IPS-18a (cell line): ENCODE measurements around the gene THBS3.
"Not testable (repeated sequence)": the region's sequence is repeated elsewhere in the genome, so short reads cannot be mapped to it uniquely, and the experiment has no call there.

ENCODE experiments used
- H3K27ac ChIP-seq: one replicate; pipeline ENCODE4 v1.5.1; 2013; ENCODE audit warnings: low read length
- H3K27me3 ChIP-seq: one replicate; pipeline ENCODE4 v1.6.1; 2013; ENCODE audit warnings: mild to moderate bottlenecking, low read length; ENCODE audit not compliant: control insufficient read depth, insufficient read depth
- H3K36me3 ChIP-seq: one replicate; pipeline ENCODE4 v1.6.1; 2013; ENCODE audit warnings: low read depth, low read length; ENCODE audit not compliant: control insufficient read depth
- H3K4me1 ChIP-seq: one replicate; pipeline ENCODE4 v1.6.1; 2013; ENCODE audit warnings: low read depth, low read length; ENCODE audit not compliant: control insufficient read depth
- H3K4me3 ChIP-seq: one replicate; pipeline ENCODE4 v1.5.1; 2013; ENCODE audit warnings: low read length
- H3K9ac ChIP-seq: one replicate; pipeline ENCODE4 v1.6.1; 2013; ENCODE audit warnings: mild to moderate bottlenecking, low read length, moderate library complexity
- H3K9me3 ChIP-seq: one replicate; pipeline ENCODE4 v1.6.1; 2013; ENCODE audit warnings: low read depth, low read length; ENCODE audit not compliant: control insufficient read depth

The THBS3 gene

GRCh38 chr1:155202731-155203515, 4.8 kb downstream of the THBS3 start:
- H3K27me3 ChIP-seq, result peaks cover 4% of the 10 kb centered on the region
- H3K4me3 ChIP-seq, result no peak overlapping the region
- no peak overlapping the region for H3K9ac ChIP-seq
- no peaks in the 10 kb centered on the region for H3K9me3 ChIP-seq
- H3K4me1 ChIP-seq, result peaks cover 9% of the 10 kb centered on the region
- H3K27ac ChIP-seq, result no peak overlapping the region
- peaks cover 53% of the 10 kb centered on the region for H3K36me3 ChIP-seq

- Histone ChIP-seq H3K4me3 (no peak overlapping the region), H3K36me3 (peaks cover 61% of the 10 kb centered on the region), H3K27me3 (no peaks in the 10 kb centered on the region), H3K4me1 (peaks cover 7% of the 10 kb centered on the region), H3K9me3 (no peaks in the 10 kb centered on the region), H3K27ac (no peak overlapping the region), H3K9ac (no peak overlapping the region)
Observed at GRCh38 chr1:155202198-155202597, 5.5 kb downstream of the THBS3 start.

- Histone ChIP-seq H3K27me3 (no peaks in the 10 kb centered on the region), H3K9ac (no peak overlapping the region), H3K4me1 (peaks cover 13% of the 10 kb centered on the region), H3K27ac (no peak overlapping the region), H3K4me3 (no peak overlapping the region), H3K36me3 (peaks cover 69% of the 10 kb centered on the region), H3K9me3 (no peaks in the 10 kb centered on the region)
Observed at GRCh38 chr1:155200920-155201319, 6.8 kb downstream of the THBS3 start.

- no peak overlapping the region for H3K27ac ChIP-seq
- H3K9ac ChIP-seq, result no peak overlapping the region
- no peak overlapping the region for H3K4me3 ChIP-seq
- H3K4me1 ChIP-seq, result peaks cover 13% of the 10 kb centered on the region
- no peaks in the 10 kb centered on the region for H3K27me3 ChIP-seq
- peaks cover 69% of the 10 kb centered on the region for H3K36me3 ChIP-seq
- no peaks in the 10 kb centered on the region for H3K9me3 ChIP-seq
Observed at GRCh38 chr1:155199792-155200191, 7.9 kb downstream of the THBS3 start.

DNA sequence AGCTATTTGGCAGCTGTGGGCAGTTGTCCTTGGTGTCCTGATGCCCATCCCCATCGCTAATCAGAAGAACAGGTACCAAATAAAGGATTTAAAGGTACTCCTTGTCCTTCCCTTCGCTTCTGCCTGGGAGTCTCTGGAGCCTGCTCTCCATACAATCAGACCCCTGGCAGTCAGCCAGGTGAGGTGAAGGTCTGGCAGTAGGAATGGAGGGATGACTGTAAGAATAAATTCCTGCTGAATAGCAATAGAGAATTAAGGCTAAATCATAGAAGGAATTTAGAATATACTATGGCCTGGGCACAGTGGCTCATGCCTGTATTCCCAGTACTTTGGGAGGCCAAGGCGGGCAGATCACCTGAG, 9.2 kb downstream of the THBS3 start:
- Histone ChIP-seq H3K36me3 (peaks cover 69% of the 10 kb centered on the region), H3K9ac (no peak overlapping the region), H3K27me3 (no peaks in the 10 kb centered on the region), H3K4me1 (peaks cover 17% of the 10 kb centered on the region), H3K4me3 (no peak overlapping the region), H3K9me3 (no peaks in the 10 kb centered on the region), H3K27ac (no peak overlapping the region)

DNA sequence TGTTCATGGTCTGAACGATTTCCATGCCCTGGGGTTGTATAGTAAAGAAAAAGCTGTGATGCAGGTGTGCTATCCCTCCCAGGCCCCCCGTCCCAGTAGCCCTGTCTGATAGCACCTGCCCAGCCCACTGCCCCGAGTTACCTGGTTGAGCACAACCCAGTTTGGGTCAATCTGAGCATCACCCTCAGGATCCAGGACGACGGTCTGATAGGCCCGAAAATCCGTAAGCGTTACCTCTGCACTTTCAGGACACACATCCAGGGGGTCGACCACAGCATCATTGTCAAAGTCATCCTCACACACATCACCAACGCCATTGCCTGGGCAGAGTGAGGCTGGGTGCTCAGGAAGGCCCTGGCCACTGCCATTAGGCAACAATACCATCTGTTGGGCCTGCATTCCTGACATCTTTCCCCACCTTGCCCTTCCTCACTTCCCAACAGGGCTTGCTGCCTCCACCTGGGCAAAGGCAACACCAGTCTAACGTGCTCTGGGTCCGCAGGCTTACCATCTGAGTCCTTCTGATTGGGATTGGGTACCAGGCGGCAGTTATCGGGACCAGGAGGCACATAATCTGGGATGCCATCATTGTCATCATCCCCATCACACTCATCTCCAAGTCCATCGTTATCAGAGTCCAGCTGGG, 9.7 kb downstream of the THBS3 start:
- no peak overlapping the region for H3K9ac ChIP-seq
- H3K4me1 ChIP-seq, result peaks cover 17% of the 10 kb centered on the region
- H3K9me3 ChIP-seq, result no peaks in the 10 kb centered on the region
- no peaks in the 10 kb centered on the region for H3K27me3 ChIP-seq
- H3K4me3 ChIP-seq, result no peak overlapping the region
- H3K27ac ChIP-seq, result no peak overlapping the region
- H3K36me3 ChIP-seq, result peaks cover 65% of the 10 kb centered on the region

DNA sequence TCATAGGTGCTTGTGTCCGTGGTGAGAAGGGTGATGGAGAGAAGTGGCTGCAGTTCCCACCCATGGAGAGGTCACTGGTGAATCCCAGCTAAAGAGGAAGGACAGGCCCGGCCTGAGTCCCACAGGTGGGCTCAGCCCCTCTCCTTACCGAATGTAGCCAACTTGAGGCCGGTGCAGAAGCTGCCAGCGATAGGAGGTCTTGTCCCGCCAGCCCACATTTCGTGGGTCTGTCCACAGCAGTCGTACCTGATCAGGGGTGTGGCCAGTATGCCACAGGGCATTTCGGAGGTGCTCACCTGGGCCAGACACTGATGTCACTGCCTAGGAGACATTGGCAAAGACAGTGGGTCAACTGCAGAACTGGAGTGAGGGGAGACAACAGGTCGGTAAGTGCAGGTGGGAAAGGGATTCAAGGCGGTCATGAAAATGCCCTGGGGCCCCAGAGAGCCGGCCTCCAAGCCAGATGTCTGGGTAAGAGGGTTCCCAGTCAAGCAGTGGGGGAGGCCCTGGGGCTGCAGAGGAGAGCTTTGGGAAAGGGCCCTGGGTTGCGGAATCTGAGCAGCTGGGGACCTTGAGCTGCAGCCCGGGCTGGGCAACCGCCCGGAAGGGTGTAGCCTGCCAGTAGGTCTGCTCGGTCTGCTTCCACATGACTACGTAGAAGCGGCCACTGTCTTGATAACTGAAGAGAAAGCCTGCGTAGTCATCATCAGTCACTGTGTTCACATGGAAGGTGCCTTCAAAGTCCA, 10.6 kb downstream of the THBS3 start:
- no peaks in the 10 kb centered on the region for H3K27me3 ChIP-seq
- H3K4me3 ChIP-seq, result peak overlapping the region; percentile 99
- peak overlapping the region; percentile 88 for H3K27ac ChIP-seq
- peaks cover 55% of the 10 kb centered on the region for H3K36me3 ChIP-seq
- H3K9ac ChIP-seq, result peak overlapping the region; percentile 99
- no peaks in the 10 kb centered on the region for H3K9me3 ChIP-seq
- peaks cover 17% of the 10 kb centered on the region for H3K4me1 ChIP-seq

DNA sequence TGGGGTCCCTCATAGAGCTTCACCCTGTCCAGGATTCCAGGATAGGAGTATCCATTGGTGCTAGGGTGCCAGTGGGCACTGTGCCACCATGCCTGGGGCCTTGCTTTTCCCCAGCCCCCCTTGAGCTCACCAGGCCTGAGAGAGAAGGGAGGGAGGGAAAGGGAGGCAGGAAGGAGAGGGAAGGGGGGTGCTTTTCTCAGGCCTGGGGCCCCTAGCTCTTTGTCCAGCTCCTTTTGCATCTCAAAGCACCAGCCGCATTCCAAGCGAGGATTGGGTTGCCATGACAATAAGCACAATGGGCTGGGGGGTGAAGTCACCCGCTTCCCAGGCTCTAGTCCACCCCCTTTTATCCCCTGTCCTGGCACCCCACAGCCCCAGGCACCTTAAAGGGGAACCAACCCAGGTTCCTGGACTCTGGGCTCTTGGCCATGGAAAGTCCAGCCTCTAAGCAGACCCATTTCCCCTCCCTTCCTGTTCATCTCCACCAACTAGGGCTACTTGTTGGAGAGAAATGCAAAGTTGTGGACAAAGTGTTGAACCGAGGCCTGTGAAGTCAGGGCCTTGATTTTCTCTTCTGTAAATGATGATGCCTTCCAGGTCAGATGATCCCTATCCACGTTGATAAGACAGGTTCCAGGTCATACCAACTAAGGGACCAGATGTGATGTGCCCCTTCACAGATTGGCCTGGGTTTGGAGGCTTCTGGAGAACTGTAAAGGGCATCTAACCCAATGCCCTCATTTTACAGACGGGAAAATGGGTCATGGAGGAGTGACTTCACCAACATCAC, 11.4 kb downstream of the THBS3 start:
- H3K9me3 ChIP-seq, result no peaks in the 10 kb centered on the region
- H3K4me1 ChIP-seq, result peaks cover 17% of the 10 kb centered on the region
- H3K4me3 ChIP-seq, result peak overlapping the region; percentile 99
- no peaks in the 10 kb centered on the region for H3K27me3 ChIP-seq
- H3K36me3 ChIP-seq, result peaks cover 48% of the 10 kb centered on the region
- peak overlapping the region; percentile 98 for H3K27ac ChIP-seq
- H3K9ac ChIP-seq, result peak overlapping the region; percentile 99

DNA sequence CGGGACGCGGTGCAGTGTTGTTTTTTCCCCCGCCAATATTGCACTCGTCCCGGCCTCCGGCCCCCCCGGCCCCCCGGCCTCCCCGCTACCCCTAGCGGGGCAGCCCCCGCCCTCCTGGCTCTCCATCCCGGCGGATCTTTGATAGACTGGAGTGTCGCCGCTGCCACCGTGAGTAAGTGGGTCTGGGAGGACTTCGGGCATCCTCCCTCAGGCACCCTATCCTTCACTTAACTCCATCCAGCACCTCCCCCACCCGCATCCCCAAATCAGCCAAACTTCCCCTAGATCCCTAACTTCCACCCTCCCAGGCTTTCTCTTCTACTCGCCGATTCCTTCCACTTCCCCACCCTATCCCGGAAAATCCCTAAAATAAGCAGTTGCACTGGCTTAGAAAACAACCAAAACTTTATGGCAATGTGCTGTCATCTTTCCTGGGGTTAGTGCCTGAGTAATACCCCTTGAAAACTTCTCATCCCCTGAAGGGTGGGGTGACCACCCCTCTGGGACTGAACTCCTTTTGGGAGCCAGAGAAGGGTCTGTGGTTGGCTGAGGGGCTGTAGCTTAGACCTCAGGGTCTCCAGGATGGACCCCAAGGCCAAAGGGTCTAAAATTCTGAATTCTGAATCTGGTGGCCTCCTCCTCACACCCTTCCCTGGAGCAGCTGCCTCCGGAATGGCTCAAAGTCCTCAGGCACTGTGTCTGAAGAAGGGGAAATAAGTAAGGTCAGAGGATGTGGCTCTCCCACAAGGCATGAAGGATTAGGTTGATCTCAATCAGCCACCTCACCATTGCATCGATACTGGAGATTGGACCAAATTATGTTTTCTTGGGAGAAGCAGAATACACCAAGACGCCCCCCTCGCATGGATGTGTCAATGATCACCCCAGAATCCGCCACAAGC, 12.2 kb downstream of the THBS3 start:
- Histone ChIP-seq H3K27ac (peak overlapping the region; percentile 98), H3K4me1 (peaks cover 17% of the 10 kb centered on the region), H3K4me3 (peak overlapping the region; percentile 99), H3K27me3 (no peaks in the 10 kb centered on the region), H3K9ac (peak overlapping the region; percentile 99), H3K36me3 (peaks cover 39% of the 10 kb centered on the region), H3K9me3 (no peaks in the 10 kb centered on the region)

DNA sequence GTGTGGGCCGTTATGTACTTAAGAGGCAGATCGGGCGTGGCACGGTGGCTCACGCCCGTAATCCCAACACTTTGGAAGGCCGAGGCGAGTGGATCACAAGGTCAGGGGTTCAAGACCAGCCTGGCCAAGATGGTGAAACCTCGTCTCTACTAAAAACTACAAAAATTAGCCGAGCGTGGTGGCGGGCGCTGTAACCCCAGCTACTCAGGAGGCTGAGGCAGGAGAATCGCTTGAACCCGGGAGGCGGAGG, 13.8 kb downstream of the THBS3 start:
- Histone ChIP-seq H3K36me3 (peaks cover 26% of the 10 kb centered on the region), H3K4me1 (peaks cover 17% of the 10 kb centered on the region), H3K4me3 (peak overlapping the region; percentile 99), H3K27ac (peak overlapping the region; percentile 96), H3K9ac (peak overlapping the region; percentile 99)
- not testable (repeated sequence) for H3K9me3 ChIP-seq, H3K27me3 ChIP-seq
